HG03378 (cell line): ENCODE data around the gene GREM1.

Experiments used
- ATAC-seq: cut with Tn5 transposase; IDR thresholded peaks from one replicate; pipeline ENCODE4 v1.9.1; 2021; ENCODE audit warnings: mild to moderate bottlenecking, moderate library complexity; ENCODE audit not compliant: unreplicated experiment

GREM1 gene

DNA sequence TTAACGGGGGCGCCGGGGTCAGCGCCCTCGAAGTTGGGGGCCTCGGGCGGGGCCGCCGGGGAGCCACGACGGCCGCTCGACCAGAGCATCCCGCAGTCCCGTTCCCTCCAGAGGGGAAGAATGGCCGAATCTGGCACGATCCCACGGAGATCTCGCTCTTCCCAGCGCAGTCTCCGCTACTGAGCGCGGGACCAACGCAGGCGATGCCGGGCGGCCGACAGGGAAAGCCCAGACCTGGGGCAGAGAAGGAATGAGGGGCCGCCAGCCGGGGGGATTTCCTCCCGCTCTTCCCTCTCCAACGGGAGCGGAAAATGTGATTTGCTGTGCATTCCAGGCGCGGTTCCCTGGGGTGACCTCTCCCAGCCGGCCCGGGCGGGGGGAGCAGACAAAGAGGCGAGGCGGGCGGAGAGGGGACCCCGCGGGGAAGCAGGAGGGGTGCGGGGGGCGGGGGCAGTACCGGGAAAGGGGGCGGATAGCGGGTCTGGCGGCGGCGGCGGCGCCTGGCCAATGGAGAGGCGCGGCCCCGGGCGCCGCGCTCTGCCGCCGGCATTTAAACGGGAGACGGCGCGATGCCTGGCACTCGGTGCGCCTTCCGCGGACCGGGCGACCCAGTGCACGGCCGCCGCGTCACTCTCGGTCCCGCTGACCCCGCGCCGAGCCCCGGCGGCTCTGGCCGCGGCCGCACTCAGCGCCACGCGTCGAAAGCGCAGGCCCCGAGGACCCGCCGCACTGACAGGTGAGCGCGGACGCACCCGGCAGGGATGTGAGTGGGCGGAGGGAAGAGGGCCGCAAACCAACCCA lies at the start of gene GREM1:
TSS of gene GREM1 (plus strand) at position 579 of the 801 bp plus-strand sequence. CDS start 12,687 bp downstream, outside the sequence.
- no peak for ATAC-seq

DNA sequence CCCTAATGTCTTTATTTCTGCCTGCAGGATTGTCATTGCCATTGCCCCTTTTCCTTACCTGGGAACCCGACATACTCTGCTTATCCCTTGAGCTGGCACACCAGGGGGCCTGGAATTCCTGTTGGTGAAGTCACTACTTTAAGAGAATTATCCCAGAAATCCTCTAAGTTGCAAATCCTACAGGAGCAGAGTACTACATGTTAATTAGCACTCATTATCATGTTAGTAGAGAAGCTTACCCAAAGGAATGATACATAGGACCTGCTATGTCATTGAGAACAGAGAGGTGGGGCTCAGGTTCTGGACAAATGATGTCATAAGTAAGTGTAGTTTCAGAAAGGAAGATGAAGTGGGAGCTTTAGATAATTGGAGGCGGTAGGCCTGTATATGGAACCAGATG lies 48.9 kb upstream of the GREM1 start:
- ATAC-seq: no peak

DNA sequence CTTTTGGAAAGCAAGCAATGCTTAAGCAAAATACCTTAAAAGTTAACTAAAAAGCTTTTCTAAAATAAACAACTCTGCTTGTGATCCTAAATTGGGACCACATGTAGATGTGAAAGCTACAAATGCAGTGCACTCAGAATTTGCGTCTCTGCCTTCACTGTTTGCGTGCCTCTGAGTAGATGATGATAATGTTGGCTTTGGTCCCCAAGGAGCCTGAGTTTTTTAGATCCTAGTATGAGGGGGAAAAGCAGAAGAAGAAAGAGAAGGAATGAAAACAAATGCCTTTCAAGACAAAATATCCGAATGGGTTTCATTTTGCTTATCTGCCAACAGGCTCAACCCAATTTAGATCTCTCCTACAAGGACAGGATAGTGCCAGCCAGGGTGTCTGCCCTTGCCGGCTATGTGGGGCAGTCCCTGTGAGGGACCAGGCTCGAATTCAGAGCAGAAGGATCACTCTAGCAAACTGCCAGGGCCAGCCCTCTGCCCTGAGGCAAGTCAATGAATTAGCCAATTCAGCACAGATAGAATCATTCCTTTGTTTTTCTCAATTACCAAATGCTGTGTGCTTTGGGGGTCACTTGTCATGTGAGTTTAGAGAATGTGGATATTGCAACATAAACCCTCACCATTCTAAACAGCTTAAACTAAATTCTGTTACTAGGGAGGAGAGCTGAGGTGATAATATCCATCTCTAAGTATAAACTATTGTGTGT lies 47.8 kb upstream of the GREM1 start:
- no peak for ATAC-seq

DNA sequence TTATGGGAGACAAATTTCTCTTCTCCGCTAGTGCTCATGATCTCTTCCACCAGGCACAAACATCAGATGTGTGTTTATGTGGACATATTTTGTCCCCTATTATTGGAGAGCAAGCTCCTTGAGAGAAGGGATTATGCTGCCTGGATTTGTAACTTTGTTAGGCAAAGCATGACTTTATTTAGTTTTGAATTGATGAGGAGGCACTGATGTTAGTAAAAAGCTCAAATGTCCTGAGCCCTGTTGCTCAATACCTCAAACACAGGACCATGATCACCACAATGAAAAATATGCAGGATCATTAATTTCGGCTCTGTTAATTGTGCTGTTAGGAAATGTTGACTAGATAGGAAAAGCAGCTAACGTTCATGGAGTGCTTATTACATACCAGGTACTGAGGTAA lies 47.2 kb upstream of the GREM1 start:
- no peak for ATAC-seq

DNA sequence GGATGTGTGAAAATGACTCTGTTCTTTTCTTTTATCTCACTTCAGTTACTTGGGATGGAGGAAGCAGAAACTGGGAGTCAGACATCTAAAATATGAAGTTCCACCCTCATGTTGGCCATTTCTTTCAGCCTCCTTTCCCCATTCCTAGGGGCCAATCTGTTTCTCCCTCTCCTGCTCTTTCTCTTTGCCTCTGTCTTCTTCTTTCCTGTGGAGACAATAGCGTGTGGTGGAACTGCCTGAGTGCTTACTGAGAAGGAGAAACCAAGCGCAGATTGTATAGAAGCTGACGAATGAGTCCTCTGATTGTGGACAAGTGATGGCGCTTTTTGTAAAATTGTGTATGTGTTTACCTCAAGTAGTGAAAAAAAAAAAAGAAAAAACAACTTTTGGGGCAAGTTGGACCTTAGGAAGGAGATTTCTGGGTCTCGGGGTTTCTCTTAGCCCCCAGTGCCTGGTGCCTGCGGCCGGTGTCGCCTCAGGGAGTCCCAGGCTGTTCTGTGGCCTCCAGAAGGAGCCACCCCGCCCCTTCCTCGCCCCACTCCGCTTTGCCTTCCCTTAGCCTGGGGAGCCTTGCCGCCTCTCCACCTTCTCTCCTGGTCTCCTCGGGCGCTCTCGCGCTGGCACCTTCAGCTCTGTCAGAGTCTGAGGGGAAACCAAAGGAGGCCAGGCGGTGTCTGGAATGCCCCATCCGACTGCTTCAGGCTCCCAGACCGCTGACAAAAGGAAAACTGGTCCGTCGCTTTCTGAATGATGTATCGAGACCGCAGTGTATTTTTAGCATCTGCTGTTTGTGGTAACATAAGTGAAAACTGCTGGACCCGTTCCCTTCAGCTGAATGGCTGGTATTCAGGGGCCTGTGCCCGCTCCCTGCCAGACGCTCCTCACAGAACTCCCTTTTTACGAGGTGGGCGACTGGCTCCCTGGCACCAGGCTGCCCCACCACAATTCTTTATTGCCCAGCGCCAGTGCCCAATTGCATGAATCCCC lies 46.2 kb upstream of the GREM1 start:
- ATAC-seq: no peak

DNA sequence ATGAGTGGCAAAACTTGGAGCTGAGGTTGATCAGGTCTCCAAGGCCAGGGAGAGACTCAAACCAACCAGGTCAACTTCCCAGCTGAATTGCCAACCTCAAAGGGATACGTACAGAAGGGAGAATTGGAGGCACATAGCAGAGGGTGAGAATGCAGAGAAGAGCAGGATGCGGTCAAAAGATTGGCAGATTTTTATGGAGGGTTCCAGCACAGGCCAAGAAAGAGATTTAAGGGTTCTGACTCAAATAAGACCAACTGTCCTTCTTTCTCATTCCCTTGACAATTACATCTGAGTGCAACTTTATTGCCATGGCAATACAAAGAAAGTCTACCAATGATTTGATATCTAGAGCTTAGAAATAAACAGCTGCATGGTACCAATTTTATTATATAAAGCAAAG lies 43.1 kb upstream of the GREM1 start:
- ATAC-seq: no peak

DNA sequence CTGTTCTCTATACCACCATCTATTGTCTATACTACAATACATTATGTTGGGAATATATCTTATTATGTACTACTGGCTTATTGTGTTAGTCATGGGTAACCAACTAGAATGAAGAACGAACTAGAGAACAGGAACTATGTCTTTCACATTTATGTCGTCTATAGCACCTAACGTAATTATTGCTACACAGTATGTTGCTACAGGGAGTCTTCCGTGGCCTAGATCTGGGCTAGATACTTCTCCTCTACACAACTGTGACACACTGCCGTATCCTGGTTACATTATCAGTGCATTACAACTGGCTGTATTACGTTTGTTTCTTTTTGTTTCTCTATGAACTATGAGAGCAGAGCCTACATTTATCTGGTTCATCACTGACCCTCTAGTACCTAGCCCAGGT lies 42.3 kb upstream of the GREM1 start:
- ATAC-seq: no peak

DNA sequence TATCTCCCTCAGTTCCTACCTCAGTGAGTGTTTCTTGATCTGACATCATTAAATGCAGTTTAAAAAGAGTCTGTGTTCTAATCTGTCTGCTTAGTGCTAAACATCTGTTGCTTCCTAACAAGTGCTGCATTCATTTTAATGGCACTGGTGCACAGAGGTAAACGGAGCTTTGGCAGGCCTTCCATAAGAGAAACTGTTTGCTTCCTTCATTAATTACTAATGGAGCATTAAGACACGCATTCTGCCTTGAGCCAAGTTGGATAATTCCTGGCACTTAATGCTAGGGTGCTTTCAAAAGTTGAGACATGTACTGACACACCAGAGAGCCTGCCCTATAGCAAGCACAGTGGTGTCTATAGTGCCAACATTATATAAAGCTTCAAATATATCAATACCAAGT lies 41.6 kb upstream of the GREM1 start:
- no peak for ATAC-seq

DNA sequence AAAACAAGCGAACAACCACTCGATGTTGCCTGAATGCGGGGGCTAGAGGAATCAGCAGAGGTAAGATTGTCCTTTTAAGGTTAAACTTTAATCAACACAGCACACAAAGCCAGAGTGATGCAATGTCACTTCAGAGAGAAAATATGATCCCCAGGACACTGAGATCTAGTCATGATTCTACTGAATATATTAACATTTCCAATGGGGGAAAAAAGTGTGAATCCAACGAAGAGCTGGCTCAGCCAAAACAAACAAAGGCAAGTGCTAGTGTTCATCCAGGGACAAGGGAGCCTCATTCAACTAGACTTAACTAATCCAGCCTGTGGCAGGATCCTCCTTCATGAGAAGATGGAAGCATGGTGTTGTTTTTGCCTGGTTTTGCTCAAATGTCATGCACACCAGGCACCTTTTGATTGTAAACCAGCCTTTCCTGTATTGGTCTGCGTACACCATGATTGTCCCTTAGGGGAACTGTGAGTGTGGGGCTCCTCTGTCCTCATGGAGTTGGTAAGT lies 40.5 kb upstream of the GREM1 start:
- ATAC-seq: no peak

DNA sequence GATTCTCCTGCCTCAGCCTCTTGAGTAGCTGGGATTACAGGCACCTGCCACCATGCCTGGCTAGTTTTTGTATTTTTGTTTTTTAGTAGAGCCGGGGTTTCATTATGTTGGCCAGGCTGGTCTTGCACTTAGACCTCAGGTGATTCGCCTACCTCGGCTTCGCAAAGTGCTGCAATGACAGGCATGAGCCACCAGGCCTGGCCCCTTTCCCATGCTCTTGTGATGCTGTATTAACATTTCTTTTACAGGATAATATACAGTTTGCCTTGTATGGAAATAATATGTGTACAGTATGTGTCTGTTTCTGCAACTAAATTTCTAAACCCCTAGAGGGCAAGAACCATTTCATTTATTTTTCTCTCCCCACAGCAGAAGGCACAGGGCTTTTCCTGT lies 38.5 kb upstream of the GREM1 start:
- ATAC-seq: no peak

DNA sequence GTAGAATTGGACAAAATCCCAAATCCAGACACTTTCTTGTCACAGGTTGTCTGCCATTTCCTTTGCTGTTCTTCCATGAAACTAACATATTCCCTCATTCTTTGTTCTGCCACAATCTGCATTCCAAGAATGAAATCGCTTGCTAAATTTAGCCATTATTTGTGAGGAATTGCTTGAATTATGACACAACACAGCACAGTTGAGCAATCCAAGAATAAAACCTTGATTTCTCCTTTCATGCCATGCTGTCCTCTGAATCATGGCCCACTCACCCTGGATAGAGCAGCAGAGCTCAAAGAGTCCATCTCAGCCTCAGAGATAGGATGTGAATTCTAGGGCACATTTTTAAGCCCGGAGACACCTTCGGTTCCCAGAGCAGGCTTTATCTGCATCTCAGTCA lies 35.2 kb upstream of the GREM1 start:
- no peak for ATAC-seq

DNA sequence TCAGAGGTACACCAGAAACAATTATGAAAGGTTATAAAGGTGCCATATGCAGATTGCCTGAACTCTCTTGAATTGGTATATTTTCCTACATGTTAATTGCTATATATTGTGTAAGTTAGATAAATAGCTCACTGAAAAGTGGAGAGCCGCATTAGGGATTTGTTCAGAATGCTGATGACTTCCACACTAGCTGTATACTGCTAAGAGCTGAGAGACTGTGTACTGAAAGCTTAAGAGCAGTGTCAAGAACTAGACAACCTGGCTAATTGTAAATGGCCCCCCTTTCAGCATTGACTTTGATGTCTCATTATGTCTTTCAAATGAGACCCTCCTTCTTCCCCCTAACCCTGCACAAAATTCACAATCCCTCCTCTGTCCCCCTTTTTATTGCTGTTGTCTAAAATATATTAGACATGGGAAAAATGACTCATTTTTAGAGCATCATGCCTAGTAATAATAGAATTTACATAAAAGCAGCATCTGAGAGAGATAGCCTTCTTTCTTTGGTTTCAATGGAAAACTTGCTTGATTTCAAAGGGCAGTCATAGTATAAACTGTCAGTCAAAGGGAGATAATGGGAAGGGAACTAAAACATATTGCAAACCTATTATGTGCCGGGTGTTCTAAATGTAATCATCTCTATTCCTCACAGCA lies 34.7 kb upstream of the GREM1 start:
- no peak for ATAC-seq

DNA sequence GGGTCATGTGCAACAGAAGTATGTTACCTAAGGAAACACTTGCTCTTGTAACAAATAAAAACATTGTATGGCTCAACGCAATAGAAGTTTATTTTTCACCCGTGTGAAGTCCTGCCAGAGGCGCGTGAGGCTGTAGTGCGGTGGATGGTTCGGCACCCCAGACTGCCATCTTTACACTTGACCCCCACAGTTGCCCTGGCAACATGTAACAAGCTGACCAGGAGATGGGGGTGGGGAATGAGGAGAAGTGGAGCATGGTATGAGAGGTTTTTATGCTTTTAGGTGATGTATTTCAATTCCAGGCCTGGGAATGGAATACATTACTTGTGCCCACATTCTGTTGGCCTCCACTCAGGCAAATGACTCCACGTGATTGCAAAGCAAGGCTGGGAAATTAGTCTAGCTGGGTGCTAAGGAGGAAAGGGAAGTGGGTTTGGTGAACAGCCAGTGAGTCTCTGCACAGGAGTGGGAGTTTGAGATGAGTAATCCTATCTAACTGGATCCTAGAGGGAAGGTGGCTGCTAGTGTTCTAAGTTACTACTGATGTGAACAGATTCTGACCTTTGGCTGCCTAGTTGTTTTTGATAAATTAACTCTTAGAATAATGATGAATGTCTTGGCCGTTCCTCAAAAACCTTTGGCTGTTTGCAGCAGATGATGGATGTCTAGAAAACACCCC lies 33.8 kb upstream of the GREM1 start:
- no peak for ATAC-seq

DNA sequence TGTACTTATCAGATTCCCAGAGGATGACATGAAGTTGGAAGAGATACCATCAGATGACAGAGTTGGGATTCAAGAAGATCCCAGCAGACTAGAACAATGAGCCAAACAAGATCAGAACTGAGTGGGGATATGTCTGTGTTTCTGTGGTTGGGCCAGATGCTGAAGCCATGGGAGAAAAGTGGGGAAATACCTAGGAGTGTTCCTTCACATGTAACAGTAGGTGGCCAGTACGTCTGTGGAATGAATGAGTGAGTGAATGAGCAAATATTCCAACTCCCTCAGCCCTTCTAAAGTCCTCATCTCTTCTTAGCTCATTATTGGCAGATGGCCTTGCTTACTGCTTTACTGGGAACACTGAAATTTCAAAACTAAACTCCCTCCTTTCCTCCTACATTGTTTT lies 32.2 kb upstream of the GREM1 start:
- ATAC-seq: no peak

DNA sequence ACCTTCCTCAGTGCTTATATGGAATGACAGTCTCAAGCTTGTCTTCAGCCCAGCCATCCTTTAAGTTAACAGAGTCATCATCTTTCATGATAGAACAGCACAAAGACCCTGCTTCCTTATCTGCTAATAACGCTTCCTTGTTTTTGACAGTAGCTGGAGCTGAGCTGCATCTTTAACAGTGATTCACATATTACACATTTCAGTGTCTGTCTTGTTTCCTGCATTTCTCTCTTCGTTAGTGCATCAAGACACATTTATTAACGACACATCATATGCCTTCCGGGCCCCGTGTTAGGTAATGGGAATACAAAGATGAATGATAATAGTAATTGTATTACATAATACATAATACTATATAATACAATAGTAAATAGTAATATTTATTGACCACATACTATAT lies 30.2 kb upstream of the GREM1 start:
- no peak for ATAC-seq

DNA sequence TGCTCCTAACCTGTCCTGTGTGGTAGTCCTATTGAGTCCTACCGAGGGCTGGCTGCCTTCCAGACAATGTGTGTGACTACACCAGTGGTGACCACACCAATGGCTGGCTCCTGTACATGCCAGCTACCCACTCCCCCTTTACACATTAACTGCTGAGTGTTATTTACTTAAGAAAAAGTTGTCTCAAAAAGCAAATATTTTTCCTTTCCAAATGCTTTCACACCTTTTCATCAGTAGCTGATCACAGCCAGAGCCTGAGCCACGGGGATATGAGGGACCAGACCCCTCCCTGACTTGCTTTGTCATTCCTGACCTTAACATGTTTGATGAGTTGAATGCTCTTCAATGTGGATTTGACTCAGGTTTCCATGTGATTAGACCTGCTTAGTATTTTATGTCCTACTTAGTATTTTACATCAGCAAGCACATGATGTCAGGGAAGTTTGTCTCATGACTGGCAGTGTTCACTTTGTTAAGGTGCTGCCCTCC lies 29.6 kb upstream of the GREM1 start:
- no peak for ATAC-seq

DNA sequence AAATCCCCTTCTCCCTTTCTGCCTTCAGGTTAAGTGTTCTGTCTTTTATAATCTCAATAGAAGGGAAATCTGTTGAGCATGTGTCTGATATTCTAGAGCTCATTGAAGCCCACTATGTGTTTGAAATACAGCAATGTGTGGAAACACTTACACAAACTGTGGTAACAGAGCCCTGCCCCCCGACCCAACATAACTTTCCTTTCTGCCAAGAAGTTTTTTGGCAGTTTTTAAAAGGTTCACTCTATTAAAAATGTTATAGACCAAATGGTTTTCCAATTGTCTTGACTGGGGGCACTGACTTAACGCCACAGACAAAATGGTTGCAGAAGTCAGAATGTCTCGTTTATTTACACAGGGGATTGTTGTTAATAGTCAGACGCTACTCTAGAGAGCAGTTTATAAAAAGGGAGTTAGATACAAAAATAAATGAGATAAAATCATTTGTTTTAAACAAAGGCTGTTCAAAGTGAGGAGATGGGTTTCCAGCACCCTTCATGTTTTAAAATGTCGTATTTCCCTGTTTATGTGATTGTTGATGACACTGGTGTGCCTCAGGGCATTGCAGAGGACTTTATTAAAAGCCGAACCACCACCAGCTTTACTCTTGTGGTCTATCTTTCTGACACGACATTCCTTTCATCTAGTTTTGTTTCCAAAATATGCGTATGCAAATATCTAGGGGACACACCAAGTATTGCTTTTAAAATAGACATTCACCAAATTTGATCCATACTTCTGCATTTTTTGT lies 26.7 kb upstream of the GREM1 start:
- no peak for ATAC-seq

DNA sequence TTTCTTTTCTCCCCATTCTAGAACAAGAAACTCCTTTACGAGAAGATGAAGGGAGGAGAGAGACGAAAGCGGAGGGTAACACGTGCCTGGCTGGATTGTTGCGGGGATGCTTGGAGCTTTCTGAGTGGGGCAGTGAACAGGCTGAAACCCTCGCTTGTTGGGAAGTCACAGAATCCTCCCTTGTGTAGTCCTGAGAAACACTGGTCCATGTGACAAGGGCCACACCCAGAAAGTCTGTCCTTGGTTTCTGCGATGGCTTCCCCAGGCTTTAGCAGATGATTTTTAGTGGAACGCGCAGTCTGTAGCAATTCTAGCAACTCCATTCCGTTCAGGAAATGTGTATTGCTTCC lies 26.1 kb upstream of the GREM1 start:
- ATAC-seq: no peak

DNA sequence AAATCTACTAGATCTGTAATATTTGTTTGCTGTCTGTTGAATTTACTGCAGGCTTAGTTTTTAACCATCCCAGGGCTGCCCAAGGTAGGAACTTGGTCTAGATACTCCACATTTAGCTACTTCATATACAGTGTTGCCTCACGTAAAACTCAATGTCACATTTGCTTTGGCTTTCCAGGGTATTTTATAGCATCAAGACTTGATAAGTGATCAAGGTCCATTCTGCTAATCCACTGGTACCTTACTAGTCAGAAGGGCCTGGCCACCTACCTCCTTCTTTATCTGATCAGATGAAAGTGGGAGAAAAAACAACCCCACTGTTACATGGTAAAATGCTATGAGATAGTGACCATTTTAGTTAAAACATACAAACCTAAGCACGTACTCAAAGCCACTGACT lies 25.5 kb upstream of the GREM1 start:
- ATAC-seq: no peak
